ENCODE data around the gene GCHFR. TPM values are rescaled to one million over a fixed set of nuclear protein-coding genes. Genes with fewer than 3 reads are reported as not detected.
A peak's percentile ranks its signal among the peaks of the same experiment; 100 is the strongest.

GCHFR gene
- polyA plus RNA-seq, 5 donors: 11.5 to 18.8 (median 13.8) TPM

DNA sequence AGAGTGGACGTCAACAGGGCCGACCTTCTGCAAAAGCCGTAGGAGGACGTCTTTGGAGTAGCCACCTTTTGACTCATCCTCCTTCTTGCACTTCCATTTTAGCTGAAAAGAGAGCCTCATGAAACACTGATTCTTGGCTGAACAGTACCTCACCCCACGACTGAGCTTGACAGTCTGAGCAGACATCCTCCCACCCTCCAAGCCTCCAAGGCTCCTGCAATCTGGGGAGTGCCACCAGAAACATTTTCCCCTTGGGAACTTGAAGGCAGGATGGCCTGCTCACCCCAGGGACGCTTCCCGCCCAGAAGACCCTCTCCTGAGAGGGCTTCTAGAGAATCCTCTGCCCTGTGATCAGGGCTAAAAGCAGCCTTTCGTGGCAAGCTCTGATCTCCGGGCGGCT, 11.1 kb downstream of the GCHFR start:
- DNase-seq: no peak

DNA sequence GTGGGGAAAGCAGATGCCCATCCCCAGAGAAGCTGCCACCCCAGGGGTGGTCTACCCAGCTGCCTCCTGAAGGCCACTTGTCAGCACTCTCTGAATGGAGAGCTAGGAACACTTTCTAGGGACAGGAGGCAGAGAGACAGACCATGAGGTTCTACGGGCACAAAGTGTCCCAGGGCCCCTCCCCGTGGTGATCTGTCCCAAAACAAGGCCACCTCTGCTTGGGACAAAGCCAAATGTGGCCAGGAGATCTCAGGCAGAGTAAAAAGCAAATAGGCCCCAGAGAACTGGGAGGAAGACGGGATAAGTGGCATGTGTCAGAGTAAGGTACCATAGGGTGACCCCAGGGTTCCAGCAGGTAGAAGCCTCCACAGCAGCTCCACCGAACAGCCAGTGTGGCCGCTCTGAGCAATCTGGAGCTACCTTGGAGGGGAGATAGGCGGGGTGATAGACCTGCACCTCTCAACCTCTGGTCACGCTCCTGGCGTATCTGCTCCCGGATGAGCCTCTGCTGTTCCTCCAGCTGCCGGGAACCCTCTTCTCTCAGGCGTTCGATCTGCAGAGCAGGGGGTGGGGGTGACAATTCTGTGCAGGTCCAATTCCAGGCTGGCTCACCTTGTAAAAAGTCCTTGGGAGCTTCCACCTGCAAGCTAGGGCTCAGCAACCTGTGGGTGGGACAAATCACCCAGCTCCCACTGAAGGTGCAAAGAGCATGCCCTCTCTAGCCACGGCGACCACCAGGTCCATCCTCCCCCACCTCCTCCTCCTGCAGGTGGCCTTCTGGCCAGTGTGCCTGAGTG, 12.1 kb downstream of the GCHFR start:
- DNase-seq: no peak

DNA sequence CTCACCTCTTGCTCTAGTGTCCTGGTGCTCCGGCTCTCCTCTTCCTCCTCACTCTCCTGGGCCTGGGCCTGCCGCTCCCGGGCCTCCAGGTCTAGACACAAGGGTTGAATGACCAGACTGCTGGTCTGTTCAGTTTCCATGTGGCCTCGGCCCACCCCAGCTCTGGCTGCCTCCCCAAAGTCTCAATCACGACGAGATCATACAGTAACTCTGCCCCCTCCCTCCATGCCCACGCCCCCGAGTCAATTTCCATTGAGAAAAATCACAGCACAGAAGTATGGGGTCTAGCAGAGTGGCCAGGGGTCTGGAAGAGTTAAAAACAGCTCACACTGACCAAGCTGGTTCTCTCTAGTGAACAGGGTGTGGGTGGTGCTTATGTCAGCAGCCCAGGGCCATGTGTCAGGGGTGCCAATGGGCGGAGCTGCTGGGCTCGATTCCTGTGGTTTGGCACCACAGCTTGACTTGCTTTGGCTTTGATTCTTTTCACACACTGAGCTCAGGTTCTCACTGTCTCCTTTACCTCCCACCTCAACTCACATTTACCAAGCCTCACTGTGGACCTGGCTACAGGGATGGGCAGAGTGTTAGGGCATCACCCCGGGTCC, 12.8 kb downstream of the GCHFR start:
- no peak for DNase-seq

DNA sequence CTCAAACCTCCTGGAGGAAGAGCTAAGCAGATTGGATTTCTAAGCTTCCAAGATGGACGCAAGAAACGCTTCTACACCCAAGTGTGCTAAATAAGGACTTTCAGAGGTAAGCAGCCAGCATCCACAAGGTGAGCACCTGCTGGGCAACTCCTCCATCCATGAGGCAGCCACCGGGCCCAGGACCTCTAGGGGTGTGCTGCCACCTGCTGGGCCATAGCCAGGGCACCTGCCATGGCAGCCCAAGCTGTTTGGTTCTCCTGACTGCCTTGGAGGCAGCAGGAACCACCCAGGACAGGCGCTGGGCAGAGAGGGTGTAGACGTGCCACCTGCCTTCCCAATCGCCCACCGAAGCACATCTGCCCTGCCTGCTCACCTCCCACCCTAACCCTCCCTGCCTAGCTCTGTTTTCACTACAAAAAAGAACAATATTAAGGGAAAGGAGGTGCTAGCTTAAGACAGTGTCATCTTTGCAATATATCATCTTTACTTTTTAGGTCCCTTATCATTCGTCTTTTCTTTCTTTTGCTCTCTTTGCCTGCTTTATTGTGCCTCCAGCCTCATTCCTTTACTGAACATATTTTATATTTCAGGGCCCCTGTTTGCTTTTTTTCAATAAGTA, 18.9 kb downstream of the GCHFR start:
- no peak for DNase-seq

- no peak for DNase-seq
Measured at GRCh38 chr15:40785164-40785563, 21.3 kb downstream of the GCHFR start.

DNA sequence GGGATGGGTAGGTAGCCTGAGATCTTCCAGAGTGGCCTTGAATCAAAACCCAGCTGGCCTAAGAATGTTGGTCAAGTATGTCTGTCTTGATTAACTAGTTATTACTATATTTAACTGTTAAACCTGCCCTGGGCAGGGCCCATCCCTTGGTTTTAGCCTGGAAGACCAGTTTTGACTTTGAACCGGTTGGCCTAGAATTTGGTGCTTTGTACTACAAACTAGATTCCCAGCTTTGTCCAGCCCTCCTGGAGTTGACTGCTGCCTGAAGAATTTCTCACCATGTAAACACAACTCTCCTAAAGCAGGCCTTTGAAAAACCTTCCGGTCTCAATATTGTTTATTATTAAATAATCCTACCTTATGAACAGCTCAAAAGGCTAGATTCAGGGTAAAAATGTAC, 21.9 kb downstream of the GCHFR start:
- no peak for DNase-seq

- DNase-seq: peak; percentile 58 to 68
Measured at GRCh38 chr15:40787344-40787841, 23.5 kb downstream of the GCHFR start.

DNA sequence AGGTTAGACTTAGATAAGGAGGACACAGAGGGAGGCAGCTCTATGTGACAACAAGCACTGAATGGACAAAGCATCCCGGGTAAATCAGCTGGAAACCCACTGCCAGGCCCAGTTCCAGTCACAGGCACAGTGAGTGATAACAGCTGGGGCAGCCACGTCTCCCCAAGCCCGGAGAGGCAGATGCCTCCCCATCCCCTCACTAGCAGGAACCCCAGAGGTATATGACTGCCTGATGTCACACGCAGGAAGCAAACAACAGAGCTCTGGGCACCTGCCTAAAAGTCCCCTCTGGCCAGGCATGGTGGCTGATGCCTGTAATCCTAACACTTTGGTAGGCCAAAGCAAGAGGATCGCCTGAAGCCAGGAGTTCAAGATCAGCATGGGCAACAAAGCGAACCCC, 24.1 kb downstream of the GCHFR start:
- DNase-seq: no peak

- DNase-seq: no peak
Measured at GRCh38 chr15:40789119-40789518, 25.3 kb downstream of the GCHFR start.

GRCh38 chr15:40789999-40790398, 26.1 kb downstream of the GCHFR start:
- no peak for DNase-seq

DNA sequence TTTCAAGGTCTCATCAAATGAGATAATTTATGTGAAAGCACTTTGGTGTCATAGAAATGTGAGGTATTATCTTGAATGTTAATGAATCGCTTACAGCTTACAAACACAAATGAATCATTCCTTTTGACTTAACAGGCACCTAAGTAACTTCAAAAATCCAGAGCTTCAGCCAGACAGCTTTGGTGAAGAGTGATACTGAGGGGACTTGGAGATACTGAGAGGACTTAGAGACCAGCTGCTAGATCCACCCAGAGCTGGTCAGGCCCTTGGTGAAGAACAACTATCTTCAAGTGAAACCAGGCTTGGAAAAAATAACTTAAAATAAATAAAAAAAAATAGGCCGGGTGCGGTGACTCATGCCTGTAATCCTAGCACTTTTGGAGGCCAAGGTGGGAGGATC, 26.9 kb downstream of the GCHFR start:
- DNase-seq: no peak

GRCh38 chr15:40792394-40792793, 28.5 kb downstream of the GCHFR start:
- no peak for DNase-seq

- no peak for DNase-seq
Measured at GRCh38 chr15:40793216-40793989, 29.5 kb downstream of the GCHFR start.

DNA sequence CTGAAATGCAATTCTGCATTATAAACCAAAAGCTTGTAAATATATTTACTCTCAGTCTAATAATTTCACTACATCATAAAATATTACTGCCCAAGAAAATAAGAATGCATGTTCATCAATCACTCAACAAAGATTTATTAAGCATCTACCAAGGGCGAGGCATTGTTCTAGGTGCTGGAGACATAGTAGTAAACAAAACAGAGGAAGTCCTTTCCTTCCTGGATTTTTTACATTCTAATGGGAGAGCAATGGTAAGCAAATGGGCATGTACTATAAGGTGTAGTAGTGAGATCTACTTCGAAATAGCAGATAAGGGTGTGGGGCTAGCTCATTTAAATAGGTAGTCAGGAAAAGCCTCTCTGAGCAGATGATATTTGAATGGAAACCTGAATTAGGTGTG, 32.2 kb downstream of the GCHFR start:
- no peak for DNase-seq

DNA sequence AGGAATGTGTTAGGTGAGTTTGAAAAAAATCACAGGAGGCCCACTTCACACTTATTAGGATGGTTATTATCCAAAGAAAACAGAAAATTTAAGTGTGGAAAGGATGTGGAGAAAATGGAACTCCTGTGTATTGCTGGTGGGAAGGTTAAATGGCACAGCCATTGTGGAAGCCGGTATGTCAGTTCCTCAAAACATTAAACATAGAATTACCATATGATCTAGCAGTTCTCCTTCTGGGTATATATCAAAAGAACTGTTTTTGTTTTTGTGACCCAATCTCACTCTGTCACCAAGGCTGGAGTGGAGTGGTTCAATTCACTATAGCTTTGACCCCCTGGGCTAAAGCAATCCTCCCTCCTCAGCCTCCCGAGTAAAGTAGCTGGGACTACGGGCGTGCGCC, 32.6 kb downstream of the GCHFR start:
- DNase-seq: no peak

DNA sequence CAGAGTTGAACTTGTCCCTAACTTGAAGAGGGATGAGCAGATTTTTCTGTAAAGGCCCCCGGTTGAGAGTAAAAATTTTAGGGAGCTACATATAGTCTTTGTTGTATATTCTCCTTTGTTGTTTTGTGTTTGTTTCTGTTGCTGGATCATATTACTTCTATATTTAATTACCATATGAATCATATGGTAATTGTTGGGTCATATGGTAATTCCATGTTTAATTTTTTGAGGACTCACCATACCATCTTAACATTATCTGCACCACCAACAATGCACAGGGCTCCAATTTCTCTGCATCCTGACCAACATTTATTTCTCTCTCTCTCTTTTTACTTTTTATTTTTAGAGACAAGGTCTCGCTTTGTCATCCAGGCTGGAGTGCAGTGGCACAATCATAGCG, 35.7 kb downstream of the GCHFR start:
- no peak for DNase-seq

DNA sequence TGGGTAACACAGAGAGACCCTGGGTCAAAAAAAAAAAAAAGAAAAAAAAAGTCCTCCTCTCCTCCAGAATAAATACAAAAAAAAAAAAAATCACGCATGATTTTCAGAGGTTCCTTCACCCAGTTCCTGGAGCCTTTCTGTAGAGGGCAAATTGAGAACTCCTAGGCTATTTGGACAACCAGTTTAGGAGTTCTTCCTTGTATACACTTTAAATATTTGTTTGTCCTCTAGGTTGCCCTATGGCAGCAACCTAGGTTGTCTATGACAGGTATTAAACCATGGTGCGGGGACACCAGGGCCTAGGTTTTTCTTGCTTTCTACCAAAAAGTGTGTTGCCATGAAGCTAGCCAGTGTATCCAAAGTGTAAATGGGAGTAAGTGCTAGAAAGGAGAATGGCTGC, 39.2 kb downstream of the GCHFR start:
- no peak for DNase-seq

DNA sequence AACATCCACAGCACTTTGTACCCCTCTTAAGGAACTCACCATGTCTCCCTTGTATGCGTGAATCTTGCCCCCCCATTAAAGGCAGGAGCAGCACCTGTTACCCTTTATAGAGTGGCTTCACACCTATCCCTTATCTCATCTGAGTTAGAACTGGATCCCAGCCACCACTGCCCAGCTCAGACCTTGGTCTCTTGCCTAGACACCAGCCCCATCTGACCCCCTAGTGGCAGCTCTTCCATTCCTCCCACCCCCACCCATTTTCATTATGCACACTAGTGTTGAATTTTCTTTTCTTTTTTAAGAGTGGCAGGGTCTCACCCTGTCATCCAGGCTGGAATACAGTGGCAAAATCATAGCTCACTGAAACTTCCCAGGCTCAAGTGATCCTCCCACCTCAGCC, 39.8 kb downstream of the GCHFR start:
- DNase-seq: no peak

DNA sequence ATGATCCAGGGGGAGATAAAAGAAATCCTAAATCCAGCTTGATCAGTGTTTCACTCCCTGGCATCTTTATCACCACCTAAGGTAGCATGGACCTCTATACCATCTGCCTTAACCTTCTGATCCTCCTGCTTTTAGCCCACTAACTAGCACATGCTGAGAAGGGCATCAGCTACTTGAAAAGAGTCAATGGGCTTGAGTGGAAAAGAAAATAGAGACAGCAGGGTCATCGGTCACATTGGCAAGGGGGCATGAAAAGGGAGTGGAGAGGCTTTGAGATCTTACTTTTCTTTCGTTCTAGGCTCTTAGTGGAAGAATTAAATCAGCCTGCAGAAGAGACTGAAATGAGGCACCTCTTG, 42.8 kb downstream of the GCHFR start:
- DNase-seq: no peak

DNA sequence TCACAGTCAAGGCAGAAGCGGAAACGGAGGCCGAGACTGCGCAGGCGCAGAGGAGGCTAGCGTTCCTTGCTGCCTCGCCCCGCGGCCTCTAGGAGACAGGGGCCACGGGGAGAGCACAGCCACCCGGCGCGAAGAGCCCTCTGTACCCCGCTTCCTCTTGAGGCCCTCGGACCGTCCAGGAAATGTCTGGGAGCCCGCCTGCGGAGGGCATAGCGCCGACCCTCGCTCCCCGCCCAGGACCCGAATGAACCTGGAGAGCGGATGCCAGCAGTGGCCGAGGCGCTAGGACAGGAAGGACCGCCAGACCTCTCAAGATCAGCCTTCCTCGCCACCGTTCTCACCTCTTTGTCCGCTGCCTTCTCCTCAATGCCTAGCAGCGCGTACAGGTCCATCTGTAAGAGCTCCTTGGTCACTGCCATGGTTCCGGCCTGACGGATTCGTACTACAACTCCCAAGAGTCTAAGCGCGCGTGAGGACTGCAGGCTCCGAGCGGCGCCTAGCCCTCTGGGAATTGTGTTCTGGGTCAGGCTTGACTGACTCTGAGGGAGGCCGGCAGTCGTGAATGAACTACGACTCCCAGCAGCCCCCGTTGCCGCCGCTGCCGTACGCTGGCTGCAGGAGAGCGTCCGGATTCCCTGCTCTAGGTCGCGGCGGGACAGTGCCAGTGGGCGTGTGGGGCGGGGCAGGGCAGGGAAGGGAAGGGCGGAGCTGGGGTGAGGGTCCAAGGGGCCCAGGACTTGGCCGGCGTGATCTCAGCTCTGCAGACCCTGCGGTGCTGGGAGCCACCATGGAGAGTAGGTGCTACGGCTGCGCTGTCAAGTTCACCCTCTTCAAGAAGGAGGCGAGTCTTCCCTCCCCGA, 43.4 kb downstream of the GCHFR start, which contains the start of the genes DNAJC17 and ZFYVE19:
Gene DNAJC17, minus strand, starts transcription at position 446 of the 860 bp plus-strand sequence. Its CDS starts 27 bp downstream, at position 419.
Gene ZFYVE19, plus strand, starts transcription at position 62 of the 860 bp plus-strand sequence. Its CDS starts 501 bp downstream, at position 563.
- DNase-seq: peak; percentile 95

GRCh38 chr15:40807888-40808461, 44.1 kb downstream of the GCHFR start:
- no peak for DNase-seq

All from right lung (tissue), 5 donors.